SK-MEL-5 (cell line): ENCODE data around the gene NGFR. TPM values are rescaled to one million over a fixed set of nuclear protein-coding genes. Genes with fewer than 3 reads are reported as not detected.
"Not testable (repeated sequence)": the region's sequence is repeated elsewhere in the genome, so short reads cannot be mapped to it uniquely, and the experiment has no call there.

Experiments
- DNase-seq: peaks from one replicate; pipeline ENCODE4 v3.0.0-alpha.2; 2016; ENCODE audit warnings: low read depth, low spot score
- in situ Hi-C: cut with HindIII; loops from 2 replicates; pipeline ENCODE4 v1.10.0; 2016; ENCODE audit warnings: low sequenced_read_pairs, high pct_unique_total_duplicates, low pct_unique_long_range_greater_than_20kb
- total RNA-seq: library from RNA; depleted of rRNA; stranded (reverse); fragments of >200 nt; shearing (Covaris generic); gene quantifications from 2 replicates; pipeline ENCODE4 v1.2.3, GENCODE V29; 2014

NGFR gene
- total RNA-seq, 1 experiment from 2014 or later: 0.13 TPM

- in situ Hi-C loops: no loop called here
These were observed 53.6 kb downstream of the NGFR start for GRCh38 chr17:49548506-49549310.

GRCh38 chr17:49549311-49549605 lies 54.2 kb downstream of the NGFR start:
- in situ Hi-C loops: no loop called here
- DNase-seq: no peak

More at GRCh38 chr17:49548506-49549310, 53.6 kb downstream of the NGFR start:
- DNase-seq: peak; percentile 73

GRCh38 chr17:49549691-49550678 lies 54.9 kb downstream of the NGFR start:
- DNase-seq: no peak
- in situ Hi-C loops: no loop called here

GRCh38 chr17:49550764-49551163 lies 55.7 kb downstream of the NGFR start:
- in situ Hi-C loops, DNase-seq: not testable (repeated sequence)

GRCh38 chr17:49551221-49552069 lies 56.4 kb downstream of the NGFR start:
- no peak for DNase-seq
- in situ Hi-C loops: no loop called here

GRCh38 chr17:49552070-49552751 lies 57.1 kb downstream of the NGFR start:
- in situ Hi-C loops: no loop called here
- no peak for DNase-seq

- DNase-seq: no peak
- in situ Hi-C loops: no loop called here
These were observed 58.7 kb downstream of the NGFR start for GRCh38 chr17:49553676-49554335.

GRCh38 chr17:49554694-49555494 lies 59.8 kb downstream of the NGFR start:
- in situ Hi-C loops: no loop called here
- no peak for DNase-seq

- in situ Hi-C loops: no loop called here
- no peak for DNase-seq
These were observed 60.6 kb downstream of the NGFR start for GRCh38 chr17:49555495-49556222.

- peak; percentile 72 for DNase-seq
- in situ Hi-C loops: no loop called here
These were observed 61.3 kb downstream of the NGFR start for GRCh38 chr17:49556223-49556943.

- in situ Hi-C loops: no loop called here
- peak; percentile 75 for DNase-seq
These were observed 62.4 kb downstream of the NGFR start for GRCh38 chr17:49557312-49558024.
